Activated T-cell treated with anti-CD3 and anti-CD28 coated beads, Interleukin-2, amount 50 U/mL, for 72 hours (primary cell): ENCODE measurements around the gene PTRH1. TPM values are rescaled to one million over a fixed set of nuclear protein-coding genes. Genes with fewer than 3 reads are reported as not detected.
"Not testable (repeated sequence)": the region's sequence is repeated elsewhere in the genome, so short reads cannot be mapped to it uniquely, and the experiment has no call there.

Experiments
- ATAC-seq, 2 donors: fragments of 150-1000 bp; cut with Tn5 transposase; replicated peaks in 1 of 2; 2 replicates each; pipeline ENCODE4 v1.10.0; 2021; ENCODE audit warnings: moderate library complexity in 2 of 2, mild to moderate bottlenecking in 1 of 2
- DNase-seq, 2 donors: peaks; one replicate each; pipeline ENCODE4 v3.0.0; 2021 to 2022; ENCODE audit warnings: mixed read lengths in 1 of 2
- H3K27ac Mint-ChIP-seq: one replicate; pipeline ENCODE4 v1.8.0; 2022; ENCODE audit warnings: mild to moderate bottlenecking, moderate library complexity, mixed read lengths
- H3K27me3 Mint-ChIP-seq: one replicate; pipeline ENCODE4 v1.8.0; 2022; ENCODE audit warnings: low read depth, mixed read lengths
- H3K36me3 Mint-ChIP-seq, 2 donors: one replicate each; pipeline ENCODE4 v1.8.0; 2022; ENCODE audit warnings: mixed read lengths in 2 of 2, mild to moderate bottlenecking in 1 of 2; ENCODE audit not compliant: insufficient read depth in 2 of 2
- H3K4me1 Mint-ChIP-seq: one replicate; pipeline ENCODE4 v1.8.0; 2022; ENCODE audit warnings: low read depth, mixed read lengths
- H3K4me3 Mint-ChIP-seq, 2 donors: one replicate each; pipeline ENCODE4 v1.8.0; 2022; ENCODE audit warnings: mild to moderate bottlenecking in 2 of 2, mixed read lengths in 2 of 2, moderate library complexity in 2 of 2
- H3K9me3 Mint-ChIP-seq, 2 donors: one replicate each; pipeline ENCODE4 v1.8.0; 2022; ENCODE audit warnings: mixed read lengths in 2 of 2
- total RNA-seq, 2 donors: library from RNA; stranded (reverse); gene quantifications; one replicate each; pipeline ENCODE4 v1.2.3, GENCODE V29; 2022

Gene PTRH1, protein sequence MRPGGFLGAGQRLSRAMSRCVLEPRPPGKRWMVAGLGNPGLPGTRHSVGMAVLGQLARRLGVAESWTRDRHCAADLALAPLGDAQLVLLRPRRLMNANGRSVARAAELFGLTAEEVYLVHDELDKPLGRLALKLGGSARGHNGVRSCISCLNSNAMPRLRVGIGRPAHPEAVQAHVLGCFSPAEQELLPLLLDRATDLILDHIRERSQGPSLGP
- 1 to 10 TPM; 8.0 to 9.2 TPM for total RNA-seq

DNA sequence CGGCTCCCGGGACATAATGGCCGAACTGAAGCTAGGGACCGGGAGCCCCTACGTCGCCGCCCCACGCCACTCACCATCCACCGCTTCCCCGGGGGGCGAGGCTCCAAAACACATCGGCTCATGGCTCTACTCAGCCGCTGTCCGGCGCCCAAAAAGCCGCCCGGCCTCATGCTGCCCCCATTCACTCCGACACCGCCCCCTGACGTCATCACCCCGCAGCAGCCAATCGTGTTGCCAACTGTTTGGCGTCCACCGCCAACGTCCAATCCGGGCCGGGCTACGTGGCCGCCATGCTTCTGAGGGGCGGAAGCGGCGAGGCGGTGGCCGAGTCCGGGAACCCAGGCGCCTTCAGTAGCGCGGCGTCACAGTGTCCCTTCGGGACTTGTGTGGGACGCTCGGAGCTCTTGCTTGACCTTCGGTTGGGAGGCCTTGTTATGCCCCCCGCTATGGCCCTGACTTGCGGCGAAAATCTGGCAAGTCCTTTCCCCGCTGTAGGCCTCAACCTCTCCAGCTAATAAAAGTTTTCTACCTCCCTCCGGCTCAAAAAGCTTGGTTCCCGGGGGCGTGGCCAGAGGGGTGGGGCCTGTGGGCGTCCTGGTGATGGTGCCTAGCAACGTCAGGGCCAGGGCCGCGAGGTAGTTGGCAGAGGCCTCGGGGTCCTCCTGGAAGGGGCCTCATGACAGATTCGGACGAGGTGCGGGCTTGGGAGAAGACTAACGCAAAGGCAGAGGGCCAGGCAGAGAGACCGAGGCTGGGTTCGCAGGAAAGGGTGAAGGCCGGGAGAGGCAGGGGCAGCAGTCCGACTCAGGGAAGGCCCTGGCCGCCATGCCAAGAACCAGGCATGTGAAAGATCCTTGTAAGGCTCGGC, at the start of gene PTRH1, which contains the start of gene TTC16:
PTRH1 (minus strand) TSS at position 194 of the 868 bp plus-strand sequence; CDS start at position 170, 24 bp downstream.
TTC16 (plus strand) TSS at position 610 of the 868 bp plus-strand sequence; CDS start at position 677, 67 bp downstream.
- peaks cover 1 to 2% of the 10 kb centered on the region in 2 donors for H3K36me3 Mint-ChIP-seq
- ATAC-seq: peak; percentile 92 to 97

DNA sequence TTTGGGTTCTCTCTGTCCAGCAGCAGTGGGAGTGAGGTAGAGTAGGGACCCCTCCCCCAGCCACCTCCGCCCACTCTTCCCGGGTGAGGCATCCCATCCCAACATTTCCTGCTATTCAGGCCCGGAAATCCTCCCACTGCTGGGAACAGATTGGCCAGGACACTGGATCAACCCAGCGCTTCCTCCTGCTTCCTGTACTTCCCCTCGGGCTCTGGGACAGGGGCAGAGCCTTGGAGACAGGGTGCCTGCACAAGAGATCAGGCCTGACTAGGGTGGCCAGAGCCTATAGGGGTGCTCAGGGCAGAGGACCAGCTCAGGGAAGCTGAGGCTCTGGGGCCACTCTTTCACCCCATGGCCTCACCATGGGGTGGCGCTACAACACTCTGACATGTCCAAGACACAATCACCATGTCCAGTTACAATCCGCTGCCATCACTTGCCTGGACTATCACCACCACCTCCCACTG, 48.5 kb upstream of the PTRH1 start:
- no peaks in the 10 kb centered on the region for H3K27me3 Mint-ChIP-seq
- H3K4me3 Mint-ChIP-seq: no peak overlapping the region
- DNase-seq: no peak
- peaks cover 16 to 28% of the 10 kb centered on the region in 2 donors for H3K36me3 Mint-ChIP-seq
- peaks cover 61% of the 10 kb centered on the region for H3K4me1 Mint-ChIP-seq
- no peaks in the 10 kb centered on the region for H3K9me3 Mint-ChIP-seq
- no peak overlapping the region for H3K27ac Mint-ChIP-seq
- peak; percentile 46 to 60 for ATAC-seq

More for the DNA sequence above, at the start of gene PTRH1, which contains the start of gene TTC16:
- Mint-ChIP-seq H3K27ac (peak within 1 kb of the TSS; percentile 85), H3K27me3 (no peaks in the 10 kb centered on the region), H3K4me1 (peaks cover 34% of the 10 kb centered on the region), H3K9me3 (no peaks in the 10 kb centered on the region), H3K4me3 (peak within 1 kb of the TSS; percentile 88 to 99)
- DNase-seq: peak; percentile 99

DNA sequence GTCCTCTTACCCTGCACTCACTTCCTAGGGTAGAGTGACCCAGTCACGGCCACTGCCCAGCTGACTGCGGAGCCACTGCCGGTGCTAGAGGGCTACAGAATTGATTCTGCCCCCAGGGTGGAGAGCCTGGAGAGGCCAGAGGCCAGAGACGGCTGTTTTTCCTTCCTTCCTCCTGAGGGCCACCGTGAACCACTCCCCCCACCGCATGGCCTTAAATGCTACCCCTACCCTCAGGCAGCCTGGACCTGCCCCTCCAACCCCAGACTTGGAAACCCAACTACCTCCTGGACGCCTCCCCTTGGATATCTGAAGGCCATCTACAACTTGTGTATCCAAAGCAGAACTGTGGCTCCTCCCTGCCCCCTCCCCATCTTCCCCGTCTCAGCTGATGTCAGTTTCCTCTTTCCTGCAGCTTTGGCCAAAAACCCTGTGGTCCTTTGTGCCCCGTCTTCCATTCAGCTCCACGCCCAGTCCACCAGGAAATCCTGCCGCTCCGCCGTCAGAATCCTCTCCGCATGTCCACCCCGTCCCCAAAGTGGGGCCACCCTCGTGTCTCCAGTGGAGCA, 46.7 kb upstream of the PTRH1 start:
- H3K27ac Mint-ChIP-seq: peak overlapping the region; percentile 68
- H3K36me3 Mint-ChIP-seq: peaks cover 12 to 26% of the 10 kb centered on the region in 2 donors
- no peak overlapping the region for H3K4me3 Mint-ChIP-seq

DNA sequence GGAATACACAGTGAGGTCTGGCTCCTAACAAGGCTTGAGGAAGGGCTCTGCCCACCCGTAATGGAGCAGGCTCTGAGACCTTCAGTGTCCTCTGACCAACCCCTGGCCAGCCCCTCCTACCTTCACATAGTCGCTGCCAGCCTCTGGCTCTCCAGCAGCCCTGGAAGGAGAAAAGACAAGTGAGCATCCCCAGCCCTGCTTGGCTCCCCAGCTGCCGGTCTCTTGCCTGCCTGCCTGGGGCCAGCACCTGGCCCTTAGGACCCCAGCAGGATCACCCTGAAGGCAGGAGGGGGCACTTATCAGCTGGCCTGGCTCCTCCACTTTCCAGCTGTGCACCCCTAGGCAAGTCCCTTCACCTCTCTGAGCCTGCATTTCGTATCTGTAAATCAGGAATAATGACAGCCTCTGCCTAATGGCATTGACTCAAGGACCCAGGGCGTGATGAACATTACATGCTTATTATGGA, 46.1 kb upstream of the PTRH1 start:
- H3K36me3 Mint-ChIP-seq: peaks cover 11 to 25% of the 10 kb centered on the region in 2 donors
- DNase-seq: no peak
- peaks cover 37% of the 10 kb centered on the region for H3K4me1 Mint-ChIP-seq
- H3K27ac Mint-ChIP-seq: no peak overlapping the region
- H3K4me3 Mint-ChIP-seq: no peak overlapping the region
- H3K27me3 Mint-ChIP-seq: no peaks in the 10 kb centered on the region
- ATAC-seq: no peak
- H3K9me3 Mint-ChIP-seq: no peaks in the 10 kb centered on the region

More for the DNA sequence above, 46.7 kb upstream of the PTRH1 start:
- no peaks in the 10 kb centered on the region for H3K9me3 Mint-ChIP-seq
- H3K27me3 Mint-ChIP-seq: no peaks in the 10 kb centered on the region
- DNase-seq (no peak), ATAC-seq (no peak)
- H3K4me1 Mint-ChIP-seq: peaks cover 43% of the 10 kb centered on the region

DNA sequence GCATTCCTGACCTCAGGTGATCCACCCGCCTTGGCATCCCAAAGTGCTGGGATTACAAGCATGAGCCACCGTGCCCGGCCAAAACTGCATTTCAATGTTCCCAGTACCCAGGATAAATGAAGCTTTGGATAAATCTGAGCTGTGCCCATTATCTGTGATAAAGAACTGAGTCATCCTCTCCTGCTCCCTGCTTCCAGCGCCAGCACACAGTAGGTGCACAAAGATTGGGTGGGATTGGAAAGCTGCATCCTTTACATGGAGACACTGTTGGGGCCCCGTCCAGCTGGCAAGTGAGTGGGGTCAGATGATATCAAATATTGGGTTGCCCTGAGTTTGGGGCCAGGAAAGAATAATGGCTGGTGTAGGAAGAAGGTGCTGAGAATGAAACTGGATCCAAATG, 45.6 kb upstream of the PTRH1 start:
- Mint-ChIP-seq H3K27me3 (no peaks in the 10 kb centered on the region), H3K27ac (no peak overlapping the region), H3K36me3 (peaks cover 9 to 21% of the 10 kb centered on the region in 2 donors), H3K9me3 (no peaks in the 10 kb centered on the region), H3K4me3 (no peak overlapping the region), H3K4me1 (peaks cover 32% of the 10 kb centered on the region)
- DNase-seq: no peak
- no peak for ATAC-seq

DNA sequence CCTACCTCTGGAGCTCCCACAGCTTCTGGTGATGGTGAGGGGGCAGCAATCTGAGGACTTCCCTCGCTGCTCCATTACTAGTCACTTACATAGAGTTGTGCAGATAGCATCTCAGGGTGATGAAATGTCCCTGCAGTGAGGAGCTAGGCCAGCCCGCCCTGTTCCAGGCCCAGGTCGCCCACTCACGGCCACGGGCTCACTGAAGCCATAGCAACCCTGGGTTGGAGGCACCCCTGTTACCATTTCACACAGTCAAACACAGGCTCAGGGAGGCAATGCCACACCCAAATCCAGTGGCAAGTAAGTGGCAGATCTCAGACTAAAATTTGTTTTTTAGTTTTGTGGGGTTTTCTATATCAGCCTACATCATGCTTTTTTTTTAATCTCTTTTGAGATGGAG, 43.4 kb upstream of the PTRH1 start:
- Mint-ChIP-seq H3K4me1 (peaks cover 10% of the 10 kb centered on the region), H3K4me3 (no peak overlapping the region), H3K27me3 (no peaks in the 10 kb centered on the region), H3K36me3 (peaks cover 3 to 10% of the 10 kb centered on the region in 2 donors), H3K9me3 (no peaks in the 10 kb centered on the region), H3K27ac (peak overlapping the region; percentile 67)
- ATAC-seq (no peak), DNase-seq (no peak)

DNA sequence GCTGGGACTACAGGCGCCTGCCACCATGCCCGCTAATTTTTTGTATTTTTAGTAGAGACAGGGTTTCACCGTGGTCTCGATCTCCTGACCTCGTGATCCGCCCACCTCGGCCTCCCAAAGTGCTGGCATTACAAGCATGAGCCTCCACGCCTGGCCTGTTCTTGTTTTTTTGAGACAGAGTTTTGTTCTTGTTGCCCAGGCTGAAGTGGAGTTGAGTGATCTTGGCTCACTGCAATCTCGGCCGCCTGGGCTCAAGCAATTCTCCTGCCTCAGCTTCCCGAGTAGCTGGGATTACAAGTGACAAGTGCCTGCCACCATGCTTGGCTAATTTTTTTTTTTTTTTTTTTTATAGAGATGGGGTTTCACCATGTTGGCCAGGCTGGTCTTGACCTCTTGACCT, 41.3 kb upstream of the PTRH1 start:
- not testable (repeated sequence) for DNase-seq, ATAC-seq, H3K36me3 Mint-ChIP-seq, H3K9me3 Mint-ChIP-seq, H3K4me3 Mint-ChIP-seq, H3K27ac Mint-ChIP-seq, H3K27me3 Mint-ChIP-seq, H3K4me1 Mint-ChIP-seq

DNA sequence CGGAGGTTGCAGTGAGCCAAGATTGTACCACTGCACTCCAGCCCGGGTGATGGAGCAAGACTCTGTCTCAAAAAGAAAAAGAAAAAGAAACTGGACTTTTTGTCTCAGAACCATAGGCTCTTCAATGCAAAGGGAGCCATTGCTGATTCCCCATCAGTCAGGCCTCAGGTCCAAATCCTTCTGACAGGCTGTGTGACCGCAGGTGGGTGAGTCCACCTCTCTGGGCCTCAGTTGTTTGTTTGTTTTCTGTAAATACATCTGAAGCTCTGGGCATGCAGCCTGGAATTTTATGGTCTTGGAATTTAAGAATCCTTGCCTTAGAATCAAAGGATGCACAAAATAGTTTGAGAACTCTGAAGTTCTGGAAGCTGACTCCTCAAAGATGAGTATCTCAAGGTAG, 40.8 kb upstream of the PTRH1 start:
- no peak overlapping the region for H3K4me3 Mint-ChIP-seq
- DNase-seq (no peak), ATAC-seq (no peak)
- H3K4me1 Mint-ChIP-seq: no peaks in the 10 kb centered on the region
- no peaks in the 10 kb centered on the region for H3K9me3 Mint-ChIP-seq
- H3K27ac Mint-ChIP-seq: no peak overlapping the region
- H3K36me3 Mint-ChIP-seq: peaks cover 2 to 5% of the 10 kb centered on the region in 2 donors
- H3K27me3 Mint-ChIP-seq: no peaks in the 10 kb centered on the region

DNA sequence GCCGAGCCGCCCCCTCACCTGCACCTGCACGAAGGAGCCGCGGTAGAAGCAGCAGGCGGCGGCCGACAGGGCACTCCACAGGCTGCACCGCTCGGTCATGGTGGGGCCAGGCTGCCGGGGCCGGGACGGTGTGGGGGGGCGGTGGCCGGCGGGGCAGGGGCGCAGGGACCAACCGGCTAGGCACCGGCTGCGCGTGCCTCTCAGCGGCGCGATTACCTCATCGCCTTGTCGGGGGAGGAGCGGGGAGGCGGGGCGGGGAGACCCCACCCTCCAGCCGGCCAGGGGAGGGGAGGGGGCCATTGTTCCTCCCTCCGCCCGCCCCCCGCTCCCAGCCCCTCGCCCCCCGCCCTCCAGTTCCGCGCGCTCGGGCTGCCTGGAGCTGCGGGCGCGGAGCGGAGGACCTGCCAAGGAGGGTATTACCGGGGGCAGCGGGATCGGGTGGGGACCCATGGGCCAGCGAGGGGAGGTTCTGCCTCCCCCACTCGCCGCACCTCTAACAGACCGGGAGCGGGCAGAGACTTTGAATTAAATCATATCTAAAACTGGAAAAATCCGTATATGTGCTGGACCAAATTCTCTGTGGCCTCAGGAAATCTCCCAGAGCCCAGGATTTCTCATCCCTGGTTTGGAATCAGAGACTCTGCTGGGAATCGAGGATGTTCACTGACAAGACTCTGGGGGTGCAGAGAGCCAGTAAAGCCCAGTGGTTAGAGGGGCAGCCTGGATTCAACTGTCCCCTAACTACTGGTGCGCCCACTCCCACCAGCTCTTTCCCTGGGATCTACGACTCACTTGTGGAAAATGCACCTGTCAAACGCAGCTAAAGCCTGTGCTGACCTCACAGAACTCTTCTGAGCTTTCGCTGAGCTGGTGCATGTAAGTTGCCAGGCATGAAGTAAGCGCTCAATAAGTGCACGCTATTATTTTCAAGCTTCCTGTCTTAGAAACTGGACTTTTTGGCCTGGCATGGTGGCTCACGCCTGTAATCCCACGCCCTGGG, 39.9 kb upstream of the PTRH1 start:
- Mint-ChIP-seq H3K9me3 (no peaks in the 10 kb centered on the region), H3K27ac (no peak overlapping the region), H3K36me3 (peaks cover 0 to 10% of the 10 kb centered on the region in 2 donors), H3K27me3 (no peaks in the 10 kb centered on the region), H3K4me3 (no peak overlapping the region), H3K4me1 (no peaks in the 10 kb centered on the region)
- no peak for ATAC-seq
- DNase-seq: no peak

DNA sequence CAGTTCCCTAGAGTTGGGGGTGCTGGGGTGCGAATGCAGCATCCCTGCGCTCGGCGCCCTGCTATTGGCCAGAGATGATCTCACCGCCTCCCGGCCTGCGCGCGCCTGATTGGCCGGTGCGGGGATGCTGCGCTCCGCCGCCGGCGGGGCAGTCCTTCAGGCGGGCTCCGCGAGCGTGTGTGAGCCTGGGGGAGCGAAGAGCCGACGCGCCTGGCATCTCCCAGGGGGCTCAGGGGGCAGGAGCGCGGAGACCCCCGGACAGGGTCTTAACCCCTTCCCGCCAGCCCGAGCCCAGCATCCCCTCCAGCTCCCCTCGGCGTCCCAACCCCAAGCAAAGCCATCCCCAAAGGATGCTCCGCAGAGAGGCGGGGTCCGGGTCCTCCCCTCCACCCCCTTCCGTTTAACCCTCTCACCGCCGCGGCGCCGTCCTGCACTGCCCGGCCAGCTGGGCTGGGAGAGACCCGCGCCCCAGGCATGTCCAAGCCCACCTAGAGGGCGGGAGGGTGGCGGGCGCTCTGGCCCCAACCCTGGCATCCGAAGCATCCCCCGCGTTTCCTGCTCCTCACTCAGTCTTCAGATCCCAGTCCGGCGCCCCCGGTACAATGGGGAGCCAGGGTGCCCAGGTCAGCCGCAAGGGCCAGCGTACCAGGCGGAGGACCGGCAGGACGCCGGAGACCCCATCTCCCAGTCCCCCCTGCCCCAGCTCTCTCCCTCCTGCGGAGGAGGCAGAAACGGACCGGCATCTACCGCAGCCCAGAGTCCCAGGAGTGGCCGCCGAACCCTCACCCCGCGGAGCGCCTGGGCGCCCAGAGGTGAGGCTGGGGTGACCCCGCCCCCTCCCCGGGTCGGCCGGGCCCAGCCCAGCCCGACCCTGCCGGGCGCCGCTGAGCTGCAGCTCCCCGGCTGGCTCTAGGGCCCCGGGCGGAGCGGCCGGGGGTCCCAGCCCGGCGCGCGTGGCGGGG, 38.9 kb upstream of the PTRH1 start:
- no peak for ATAC-seq
- H3K4me3 Mint-ChIP-seq: no peak overlapping the region
- no peaks in the 10 kb centered on the region for H3K27me3 Mint-ChIP-seq
- no peak for DNase-seq
- H3K27ac Mint-ChIP-seq: no peak overlapping the region
- no peaks in the 10 kb centered on the region for H3K9me3 Mint-ChIP-seq
- no peaks in the 10 kb centered on the region for H3K4me1 Mint-ChIP-seq
- peaks cover 0 to 11% of the 10 kb centered on the region in 2 donors for H3K36me3 Mint-ChIP-seq

DNA sequence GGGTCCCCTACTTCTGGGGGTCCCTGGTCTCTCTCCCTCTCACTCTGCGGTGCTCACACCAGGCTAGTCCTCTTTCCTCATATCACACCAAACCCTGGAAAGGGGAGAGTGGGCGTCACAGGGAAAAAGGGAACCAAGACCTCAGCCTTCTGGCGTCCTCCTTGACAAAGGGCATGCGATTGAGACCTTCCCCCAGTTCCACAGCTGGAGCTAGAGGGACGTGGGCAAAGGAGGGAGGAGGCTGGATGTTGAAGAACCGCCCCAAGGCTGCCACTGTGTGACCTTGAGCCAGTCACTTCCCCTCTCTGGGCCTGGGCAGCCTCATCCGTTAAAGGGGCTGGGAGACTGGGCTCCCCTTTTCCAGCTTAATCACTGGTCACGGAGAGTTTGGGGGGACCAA, 38.2 kb upstream of the PTRH1 start:
- Mint-ChIP-seq H3K9me3 (no peaks in the 10 kb centered on the region), H3K36me3 (peaks cover 0 to 9% of the 10 kb centered on the region in 2 donors), H3K27ac (no peak overlapping the region)

More for the DNA sequence above, 38.2 kb upstream of the PTRH1 start:
- no peak for DNase-seq
- ATAC-seq: no peak
- Mint-ChIP-seq H3K27me3 (no peaks in the 10 kb centered on the region), H3K4me3 (no peak overlapping the region), H3K4me1 (no peaks in the 10 kb centered on the region)
